HEK293 (cell line): ENCODE results near the gene RAB39A.

Experiments
- CTCF ChIA-PET: fragments of 350-600 bp; formaldehyde crosslinking; extraction: SDS; loops from one replicate; lab custom pipeline; 2021; ENCODE audit warnings: antibody characterized with exemption; lab: Yijun Ruan, JAX
- POLR2A ChIA-PET: fragments of 300-600 bp; formaldehyde crosslinking; extraction: SDS; loops from one replicate; lab custom pipeline; 2020; ENCODE audit warnings: antibody characterized with exemption, inconsistent platforms; lab: Yijun Ruan, JAX
- H3K27ac ChIP-seq: fragments of 200-500 bp; sonication (Bioruptor generic); 2 replicates; pipeline ENCODE4 v1.5.1; 2014; ENCODE audit warnings: low read depth, low read length, control low read depth, inconsistent platforms; ENCODE audit errors: extremely low read depth
- H3K36me3 ChIP-seq, 2 experiments: fragments of 200-500 bp in 1 of 2; sonication (Bioruptor generic) in 1 of 2; 1 replicate in 1 of 2; 2 replicates in 1 of 2; pipeline ENCODE4 v1.5.1; 2014 to 2017; ENCODE audit warnings: inconsistent platforms in 2 of 2, low read length in 2 of 2; ENCODE audit not compliant: control insufficient read depth in 2 of 2, insufficient read depth in 1 of 2
- H3K4me1 ChIP-seq: fragments of 200-500 bp; sonication (Bioruptor generic); 2 replicates; pipeline ENCODE4 v1.5.1; 2014; ENCODE audit warnings: mild to moderate bottlenecking, low read length, inconsistent platforms; ENCODE audit not compliant: control insufficient read depth, insufficient read depth
- H3K4me3 ChIP-seq: 2 replicates; pipeline ENCODE4 v1.5.1; 2011; ENCODE audit warnings: low read depth, mild to moderate bottlenecking, control low read depth, low read length, moderate library complexity
- H3K9me3 ChIP-seq: fragments of 200-500 bp; sonication (Bioruptor generic); 2 replicates; pipeline ENCODE4 v1.5.1; 2014; ENCODE audit warnings: low read depth, low read length, inconsistent platforms; ENCODE audit not compliant: control insufficient read depth, insufficient read depth
- BCL11A ChIP-seq: fragments of 450-650 bp; formaldehyde crosslinking; IDR thresholded peaks from 2 replicates; pipeline ENCODE4 v1.5.1; 2016; ENCODE audit warnings: low read depth, missing biosample characterization, missing genetic modification characterization
- HOXC10 ChIP-seq: sonication (generic); formaldehyde crosslinking; IDR thresholded peaks from 2 replicates; pipeline ENCODE4 v1.8.1; 2023; ENCODE audit warnings: mild to moderate bottlenecking, missing genetic modification reagents
- MZF1 ChIP-seq: fragments of 450-650 bp; formaldehyde crosslinking; IDR thresholded peaks from 2 replicates; pipeline ENCODE4 v1.5.1; 2017; ENCODE audit warnings: missing biosample characterization, missing genetic modification characterization, borderline replicate concordance
- PRDM1 ChIP-seq: fragments of 450-650 bp; formaldehyde crosslinking; IDR thresholded peaks from 2 replicates; pipeline ENCODE4; 2016; ENCODE audit warnings: missing biosample characterization, missing genetic modification characterization
- REPIN1 ChIP-seq: fragments of 450-650 bp; formaldehyde crosslinking; IDR thresholded peaks from 2 replicates; pipeline ENCODE4 v1.5.1; 2017; ENCODE audit warnings: missing biosample characterization, missing genetic modification characterization, low read depth
- SALL2 ChIP-seq: fragments of 450-650 bp; formaldehyde crosslinking; IDR thresholded peaks from 2 replicates; pipeline ENCODE4 v1.5.0; 2017; ENCODE audit warnings: missing biosample characterization, mild to moderate bottlenecking, missing genetic modification characterization, borderline replicate concordance
- WT1 ChIP-seq: fragments of 450-650 bp; formaldehyde crosslinking; IDR thresholded peaks from 2 replicates; pipeline ENCODE4 v1.5.1; 2016; ENCODE audit warnings: missing biosample characterization, missing genetic modification characterization
- YY1 ChIP-seq: fragments of 450-650 bp; formaldehyde crosslinking; IDR thresholded peaks from 2 replicates; pipeline ENCODE4 v1.5.1; 2018; ENCODE audit warnings: missing biosample characterization, missing genetic modification characterization
- ZIC2 ChIP-seq: fragments of 450-650 bp; formaldehyde crosslinking; IDR thresholded peaks from 2 replicates; pipeline ENCODE4 v1.5.1; 2016; ENCODE audit warnings: missing biosample characterization, missing genetic modification characterization
- ZNF292 ChIP-seq: fragments of 450-650 bp; formaldehyde crosslinking; IDR thresholded peaks from 2 replicates; pipeline ENCODE4 v1.5.1; 2016; ENCODE audit warnings: low read depth, missing biosample characterization, missing genetic modification characterization, borderline replicate concordance
- ZNF549 ChIP-seq: fragments of 450-650 bp; IDR thresholded peaks from 2 replicates; pipeline ENCODE4 v1.5.1; 2018; ENCODE audit warnings: missing biosample characterization, missing genetic modification characterization, mild to moderate bottlenecking, inconsistent platforms, moderate library complexity
- TF ChIP-seq, protein P1 (sequence below): fragments of 450-650 bp; formaldehyde crosslinking; IDR thresholded peaks from 2 replicates; pipeline ENCODE4 v1.5.1; 2016; ENCODE audit warnings: missing biosample characterization, missing genetic modification characterization
- TF ChIP-seq, protein P2 (sequence below): fragments of 450-650 bp; formaldehyde crosslinking; IDR thresholded peaks from 2 replicates; pipeline ENCODE4 v1.5.1; 2016; ENCODE audit warnings: missing biosample characterization, missing genetic modification characterization

Gene RAB39A

DNA sequence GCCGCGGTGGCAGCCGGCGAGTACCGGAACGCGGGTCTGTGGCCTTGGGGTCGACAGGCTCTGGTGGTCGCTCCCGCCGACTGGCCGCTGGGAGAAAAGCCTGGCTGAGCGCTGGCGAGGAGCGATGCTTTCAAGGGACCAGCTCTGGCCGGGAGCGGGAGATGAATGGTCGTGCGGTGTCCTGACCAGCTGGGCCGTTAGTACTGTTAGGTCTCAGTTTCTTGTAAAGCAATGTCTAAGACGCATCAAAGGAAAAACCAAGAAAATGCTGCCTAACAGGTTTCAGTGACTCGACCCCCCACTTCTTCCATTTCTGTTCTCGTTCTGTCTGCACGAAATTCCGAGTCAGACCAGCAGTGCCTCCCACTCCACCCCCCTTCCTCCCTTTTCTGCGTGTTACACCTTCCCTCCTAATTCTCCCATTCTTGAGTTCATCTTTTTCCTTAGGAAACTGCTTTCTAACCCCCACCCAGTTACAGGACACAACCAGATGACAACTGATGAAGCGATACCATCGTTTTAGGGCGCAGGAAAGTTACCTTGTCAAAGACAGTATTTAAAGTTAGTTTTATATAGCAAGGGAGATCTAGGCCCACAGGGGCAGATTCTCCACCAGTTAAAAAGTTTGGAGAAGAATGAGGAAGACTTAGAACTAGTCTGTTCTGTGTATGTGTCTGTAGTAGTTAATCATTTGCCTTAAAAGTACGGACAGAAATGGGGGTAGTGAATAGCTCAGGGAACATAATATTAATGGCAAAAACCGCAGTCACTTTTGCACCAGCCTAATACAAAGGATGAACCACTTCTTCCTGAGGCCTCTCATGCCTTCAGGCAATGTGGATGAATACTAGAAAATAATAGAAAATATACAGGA is 81.5 kb downstream of the RAB39A start (continued):
- no peak for TF ChIP-seq REPIN1 (tag by site-specific recombination)
- TF ChIP-seq WT1 (tag by site-specific recombination): 0 out of 2 replicates have a peak, but pooled peaks have one; percentile 26
- no peak for TF ChIP-seq HOXC10 (CRISPR knock-in tag)
- no peak for TF ChIP-seq MZF1 (tag by site-specific recombination)
- TF ChIP-seq, protein P1, sequence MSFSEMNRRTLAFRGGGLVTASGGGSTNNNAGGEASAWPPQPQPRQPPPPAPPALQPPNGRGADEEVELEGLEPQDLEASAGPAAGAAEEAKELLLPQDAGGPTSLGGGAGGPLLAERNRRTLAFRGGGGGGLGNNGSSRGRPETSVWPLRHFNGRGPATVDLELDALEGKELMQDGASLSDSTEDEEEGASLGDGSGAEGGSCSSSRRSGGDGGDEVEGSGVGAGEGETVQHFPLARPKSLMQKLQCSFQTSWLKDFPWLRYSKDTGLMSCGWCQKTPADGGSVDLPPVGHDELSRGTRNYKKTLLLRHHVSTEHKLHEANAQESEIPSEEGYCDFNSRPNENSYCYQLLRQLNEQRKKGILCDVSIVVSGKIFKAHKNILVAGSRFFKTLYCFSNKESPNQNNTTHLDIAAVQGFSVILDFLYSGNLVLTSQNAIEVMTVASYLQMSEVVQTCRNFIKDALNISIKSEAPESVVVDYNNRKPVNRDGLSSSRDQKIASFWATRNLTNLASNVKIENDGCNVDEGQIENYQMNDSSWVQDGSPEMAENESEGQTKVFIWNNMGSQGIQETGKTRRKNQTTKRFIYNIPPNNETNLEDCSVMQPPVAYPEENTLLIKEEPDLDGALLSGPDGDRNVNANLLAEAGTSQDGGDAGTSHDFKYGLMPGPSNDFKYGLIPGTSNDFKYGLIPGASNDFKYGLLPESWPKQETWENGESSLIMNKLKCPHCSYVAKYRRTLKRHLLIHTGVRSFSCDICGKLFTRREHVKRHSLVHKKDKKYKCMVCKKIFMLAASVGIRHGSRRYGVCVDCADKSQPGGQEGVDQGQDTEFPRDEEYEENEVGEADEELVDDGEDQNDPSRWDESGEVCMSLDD: no peak
- no peak for TF ChIP-seq BCL11A (tag by site-specific recombination)
- TF ChIP-seq YY1 (tag by site-specific recombination): 0 out of 2 replicates have a peak, but pooled peaks have one; percentile 3

DNA sequence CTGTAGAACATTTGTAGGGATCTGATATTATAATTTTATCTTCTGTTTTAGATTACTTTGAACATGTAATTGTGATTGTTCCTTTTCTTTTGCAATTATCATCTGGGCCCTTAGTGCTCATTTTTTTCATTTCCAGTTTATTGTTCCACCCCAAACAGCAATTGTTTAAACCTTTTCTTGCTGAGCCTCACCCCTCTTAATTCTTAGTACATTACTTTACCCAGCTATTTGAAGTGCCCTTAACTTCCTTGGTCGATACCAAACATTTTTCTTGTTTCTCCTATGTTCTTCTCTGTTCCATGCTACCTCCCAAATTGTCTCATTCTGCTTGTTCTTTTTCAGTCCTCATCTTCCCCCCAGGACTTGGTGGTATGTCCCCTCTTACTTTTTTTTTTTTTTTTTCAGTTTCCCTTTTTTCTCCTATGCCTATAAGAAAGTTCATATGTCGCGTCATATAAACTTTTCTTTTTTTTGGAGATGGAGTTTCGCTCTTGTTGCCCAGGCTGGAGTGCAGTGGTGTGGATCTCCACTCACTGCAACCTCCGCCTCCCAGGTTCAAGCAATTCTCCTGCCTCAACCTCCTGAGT is 84.0 kb downstream of the RAB39A start:
- Histone ChIP-seq H3K4me3 (no peak overlapping the region), H3K27ac (no peak overlapping the region), H3K9me3 (no peaks in the 10 kb centered on the region), H3K36me3 (peaks cover 0 to 2% of the 10 kb centered on the region in 2 experiments; a peak in 1 of 3 replicates), H3K4me1 (no peaks in the 10 kb centered on the region)
- POLR2A ChIA-PET: no interaction called here
- TF ChIP-seq PRDM1 (tag by site-specific recombination): peak; percentile 78; the same call in 1 of the 2 replicates
- no peak for TF ChIP-seq SALL2 (tag by site-specific recombination)
- TF ChIP-seq, protein P2, sequence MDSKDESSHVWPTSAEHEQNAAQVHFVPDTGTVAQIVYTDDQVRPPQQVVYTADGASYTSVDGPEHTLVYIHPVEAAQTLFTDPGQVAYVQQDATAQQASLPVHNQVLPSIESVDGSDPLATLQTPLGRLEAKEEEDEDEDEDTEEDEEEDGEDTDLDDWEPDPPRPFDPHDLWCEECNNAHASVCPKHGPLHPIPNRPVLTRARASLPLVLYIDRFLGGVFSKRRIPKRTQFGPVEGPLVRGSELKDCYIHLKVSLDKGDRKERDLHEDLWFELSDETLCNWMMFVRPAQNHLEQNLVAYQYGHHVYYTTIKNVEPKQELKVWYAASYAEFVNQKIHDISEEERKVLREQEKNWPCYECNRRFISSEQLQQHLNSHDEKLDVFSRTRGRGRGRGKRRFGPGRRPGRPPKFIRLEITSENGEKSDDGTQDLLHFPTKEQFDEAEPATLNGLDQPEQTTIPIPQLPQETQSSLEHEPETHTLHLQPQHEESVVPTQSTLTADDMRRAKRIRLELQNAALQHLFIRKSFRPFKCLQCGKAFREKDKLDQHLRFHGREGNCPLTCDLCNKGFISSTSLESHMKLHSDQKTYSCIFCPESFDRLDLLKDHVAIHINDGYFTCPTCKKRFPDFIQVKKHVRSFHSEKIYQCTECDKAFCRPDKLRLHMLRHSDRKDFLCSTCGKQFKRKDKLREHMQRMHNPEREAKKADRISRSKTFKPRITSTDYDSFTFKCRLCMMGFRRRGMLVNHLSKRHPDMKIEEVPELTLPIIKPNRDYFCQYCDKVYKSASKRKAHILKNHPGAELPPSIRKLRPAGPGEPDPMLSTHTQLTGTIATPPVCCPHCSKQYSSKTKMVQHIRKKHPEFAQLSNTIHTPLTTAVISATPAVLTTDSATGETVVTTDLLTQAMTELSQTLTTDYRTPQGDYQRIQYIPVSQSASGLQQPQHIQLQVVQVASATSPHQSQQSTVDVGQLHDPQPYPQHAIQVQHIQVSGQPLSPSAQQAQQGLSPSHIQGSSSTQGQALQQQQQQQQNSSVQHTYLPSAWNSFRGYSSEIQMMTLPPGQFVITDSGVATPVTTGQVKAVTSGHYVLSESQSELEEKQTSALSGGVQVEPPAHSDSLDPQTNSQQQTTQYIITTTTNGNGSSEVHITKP (tag by site-specific recombination): peak; percentile 91
- no peak for TF ChIP-seq ZIC2 (tag by site-specific recombination)
- TF ChIP-seq ZNF549 (tag by site-specific recombination): no peak
- TF ChIP-seq ZNF292 (tag by site-specific recombination): no peak
- CTCF ChIA-PET: interaction anchor here (0.7 kb wide), 2 partner anchors 157 to 180 kb away, joined by 4 read pairs; no protein-coding TSS in a partner anchor
